Activated T-cell treated with anti-CD3 and anti-CD28 coated beads, Interleukin-2, amount 50 U/mL, for 4 hours (primary cell): Measurements from ENCODE around the gene MRAS. TPM values are rescaled to one million over a fixed set of nuclear protein-coding genes. Genes with fewer than 3 reads are reported as not detected.

Source experiments
- total RNA-seq, 3 donors: library from RNA; stranded (reverse); gene quantifications; one replicate each; pipeline ENCODE4 v1.2.1, GENCODE V29; 2021

Gene MRAS
- total RNA-seq, 3 donors from 2014 or later, result 0.19 to 0.56 (median 0.34) TPM

Other genes starting within 250 kb of the MRAS start
- gene DZIP1L, start 233.0 kb upstream of the MRAS start, total RNA-seq, result not detected
- not detected for gene A4GNT, start 216.2 kb upstream of the MRAS start, total RNA-seq
- 10 to 100 TPM; 36.2 to 40.9 (median 37.8) TPM for gene DBR1, start 173.7 kb upstream of the MRAS start, total RNA-seq
- gene ARMC8, start 161.3 kb upstream of the MRAS start, total RNA-seq, result 10 to 100 TPM; 51.4 to 54.6 (median 52.4) TPM
- not detected for gene NME9, start 18.7 kb upstream of the MRAS start, total RNA-seq
- gene ESYT3, start 86.0 kb downstream of the MRAS start, total RNA-seq, result under 1 TPM; 0.05 to 0.19 (median 0.13) TPM
- 1 to 10 TPM; 5.1 to 7.0 (median 5.2) TPM for gene CEP70, start 245.7 kb downstream of the MRAS start, total RNA-seq